ENCODE results near the gene CHN2. TPM values are rescaled to one million over a fixed set of nuclear protein-coding genes. Genes with fewer than 3 reads are reported as not detected.

Gene CHN2
- total RNA-seq, 1 experiment from 2014 or later = not detected

- no peaks in the 10 kb centered on the region for H3K9me3 ChIP-seq (ENCODE audit: insufficient read depth, low read depth)
- no peaks in the 10 kb centered on the region for H3K4me1 ChIP-seq (replicated peaks; ENCODE audit: insufficient read depth)
- no peak overlapping the region for H3K4me2 ChIP-seq
- no peaks in the 10 kb centered on the region for H3K9me2 ChIP-seq (ENCODE audit: insufficient read depth)
- POLR2A ChIA-PET (ENCODE audit: unreplicated experiment) = no interaction called here
- no peak overlapping the region for H3K4me3 ChIP-seq
- no peaks in the 10 kb centered on the region for H3K36me3 ChIP-seq (ENCODE audit: low read depth)
- DNase-seq = no peak
- intact Hi-C loops (cut with micrococcal nuclease; ENCODE audit: unreplicated experiment) = no loop called here
- H4K20me1 ChIP-seq (ENCODE audit: insufficient read depth) = no peaks in the 10 kb centered on the region
- H3F3A ChIP-seq (ENCODE audit: insufficient read depth, low read depth) = no peaks in the 10 kb centered on the region
- no peak for TF ChIP-seq CTCF (conservative IDR thresholded peaks at IDR 0.05)
- TF ChIP-seq EZH2 (IDR thresholded peaks at IDR 0.05; ENCODE audit: low read depth) = no peak
- no TSS peak for BruUV-seq (replicated peaks)
- no peak overlapping the region for H2AFZ ChIP-seq
- no peaks in the 10 kb centered on the region; the same call in 1 of the 2 replicates for H3K27me3 ChIP-seq (ENCODE audit: insufficient read depth, low read depth)
- CTCF ChIA-PET = no interaction called here
- no peaks in the 10 kb centered on the region for H3K79me2 ChIP-seq (ENCODE audit: low read depth)
- no peak overlapping the region for H3K27ac ChIP-seq
These were observed 98.5 kb downstream of the CHN2 start for GRCh38 chr7:29292886-29293658.

- no peak overlapping the region for H3K27ac ChIP-seq
- no peaks in the 10 kb centered on the region for H3F3A ChIP-seq (ENCODE audit: insufficient read depth, low read depth)
- DNase-seq = no peak
- BruUV-seq (replicated peaks) = no TSS peak
- ChIA-PET CTCF (no interaction called here), POLR2A (ENCODE audit: unreplicated experiment) (no interaction called here)
- H3K79me2 ChIP-seq (ENCODE audit: low read depth) = no peaks in the 10 kb centered on the region
- no peak overlapping the region for H3K4me2 ChIP-seq
- intact Hi-C loops (cut with micrococcal nuclease; ENCODE audit: unreplicated experiment) = no loop called here
- no peaks in the 10 kb centered on the region for H3K9me2 ChIP-seq (ENCODE audit: insufficient read depth)
- no peaks in the 10 kb centered on the region; the same call in 1 of the 2 replicates for H3K27me3 ChIP-seq (ENCODE audit: insufficient read depth, low read depth)
- no peak for TF ChIP-seq EZH2 (IDR thresholded peaks at IDR 0.05; ENCODE audit: low read depth)
- no peak for TF ChIP-seq CTCF (conservative IDR thresholded peaks at IDR 0.05)
- no peaks in the 10 kb centered on the region for H3K36me3 ChIP-seq (ENCODE audit: low read depth)
- no peaks in the 10 kb centered on the region for H4K20me1 ChIP-seq (ENCODE audit: insufficient read depth)
- peaks cover 15% of the 10 kb centered on the region for H3K4me1 ChIP-seq (replicated peaks; ENCODE audit: insufficient read depth)
- H3K9me3 ChIP-seq (ENCODE audit: insufficient read depth, low read depth) = no peaks in the 10 kb centered on the region
- no peak overlapping the region for H3K4me3 ChIP-seq
- no peak overlapping the region for H2AFZ ChIP-seq
These were observed 101.8 kb downstream of the CHN2 start for GRCh38 chr7:29296421-29296820.

- H3K4me1 ChIP-seq (replicated peaks; ENCODE audit: insufficient read depth) = peaks cover 15% of the 10 kb centered on the region
- CTCF ChIA-PET = no interaction called here
- TF ChIP-seq CTCF (conservative IDR thresholded peaks at IDR 0.05) = peak; percentile 50; the same call in 1 of the 2 replicates
- TF ChIP-seq EZH2 (IDR thresholded peaks at IDR 0.05; ENCODE audit: low read depth) = no peak
These were observed 102.8 kb downstream of the CHN2 start for GRCh38 chr7:29297194-29297890.

More at GRCh38 chr7:29297194-29297890, 102.8 kb downstream of the CHN2 start:
- no peak overlapping the region for H3K4me3 ChIP-seq
- H3K79me2 ChIP-seq (ENCODE audit: low read depth) = no peaks in the 10 kb centered on the region
- H3K36me3 ChIP-seq (ENCODE audit: low read depth) = no peaks in the 10 kb centered on the region
- no peak overlapping the region for H3K27ac ChIP-seq
- H2AFZ ChIP-seq = no peak overlapping the region
- BruUV-seq (replicated peaks) = no TSS peak
- no peaks in the 10 kb centered on the region for H4K20me1 ChIP-seq (ENCODE audit: insufficient read depth)
- H3F3A ChIP-seq (ENCODE audit: insufficient read depth, low read depth) = no peaks in the 10 kb centered on the region
- DNase-seq = no peak
- intact Hi-C loops (cut with micrococcal nuclease; ENCODE audit: unreplicated experiment) = no loop called here
- no peaks in the 10 kb centered on the region for H3K9me3 ChIP-seq (ENCODE audit: insufficient read depth, low read depth)
- no peaks in the 10 kb centered on the region; the same call in 1 of the 2 replicates for H3K27me3 ChIP-seq (ENCODE audit: insufficient read depth, low read depth)
- no peaks in the 10 kb centered on the region for H3K9me2 ChIP-seq (ENCODE audit: insufficient read depth)
- H3K4me2 ChIP-seq = no peak overlapping the region
- POLR2A ChIA-PET (ENCODE audit: unreplicated experiment) = no interaction called here

All from PC-9 (cell line).